Posterior cingulate gyrus (tissue), 11 donors: Measurements from ENCODE around the gene COL6A5.
"Not testable (repeated sequence)": the region's sequence is repeated elsewhere in the genome, so short reads cannot be mapped to it uniquely, and the experiment has no call there.

Experiments
- DNase-seq, 10 donors: peaks; one replicate each; pipeline versions ENCODE4 v3.0.0 to v3.0.0-alpha.2; 2020 to 2021; ENCODE audit warnings: mixed read lengths in 3 of 10
- intact Hi-C: fragments of 100-400 bp; cut with DNase I; formaldehyde crosslinking; loops from one replicate; pipeline ENCODE4 v1.15.1; 2023

The COL6A5 gene

GRCh38 chr3:130383424-130383823 is 38.0 kb downstream of the COL6A5 start:
- no peak for DNase-seq
- intact Hi-C loops = no loop called here

- intact Hi-C loops = no loop called here
- no peak for DNase-seq
These were observed 39.1 kb downstream of the COL6A5 start for GRCh38 chr3:130384476-130385025.

DNA sequence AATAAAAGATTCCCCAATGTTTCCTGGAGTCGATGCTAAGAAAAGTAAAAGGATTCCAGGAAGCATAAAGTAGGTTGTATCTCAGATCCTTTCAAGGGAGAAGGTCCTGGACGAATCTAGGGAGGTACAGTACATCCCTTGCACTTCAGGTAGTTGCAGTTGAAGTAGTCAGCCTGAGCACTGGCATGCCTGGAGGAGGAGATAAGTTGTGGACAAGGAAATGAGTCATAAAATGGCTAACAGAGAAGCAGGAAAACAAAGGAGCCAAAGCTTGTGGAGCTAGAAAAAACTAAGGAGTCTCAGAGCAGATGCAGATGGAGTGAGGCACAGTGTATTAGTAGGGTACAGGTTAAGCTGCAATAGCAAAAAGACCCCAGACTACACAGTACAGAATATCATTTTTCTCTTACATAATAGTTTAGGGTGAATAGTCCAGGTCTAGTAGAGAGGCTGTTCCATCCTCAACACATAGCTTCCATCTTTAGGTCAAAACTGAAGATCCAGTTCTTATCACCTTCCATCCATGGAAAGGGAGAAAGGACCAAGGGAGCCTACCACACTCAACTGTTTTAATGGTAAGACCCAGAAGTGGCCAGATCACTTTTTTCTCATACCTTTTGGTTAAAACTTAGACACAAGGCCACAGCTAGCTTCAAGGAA is 41.3 kb downstream of the COL6A5 start:
- DNase-seq = no peak
- intact Hi-C loops = no loop called here

GRCh38 chr3:130389743-130390478 is 44.4 kb downstream of the COL6A5 start:
- intact Hi-C loops = no loop called here
- no peak for DNase-seq

GRCh38 chr3:130392266-130392665 is 46.8 kb downstream of the COL6A5 start:
- intact Hi-C loops = no loop called here

DNA sequence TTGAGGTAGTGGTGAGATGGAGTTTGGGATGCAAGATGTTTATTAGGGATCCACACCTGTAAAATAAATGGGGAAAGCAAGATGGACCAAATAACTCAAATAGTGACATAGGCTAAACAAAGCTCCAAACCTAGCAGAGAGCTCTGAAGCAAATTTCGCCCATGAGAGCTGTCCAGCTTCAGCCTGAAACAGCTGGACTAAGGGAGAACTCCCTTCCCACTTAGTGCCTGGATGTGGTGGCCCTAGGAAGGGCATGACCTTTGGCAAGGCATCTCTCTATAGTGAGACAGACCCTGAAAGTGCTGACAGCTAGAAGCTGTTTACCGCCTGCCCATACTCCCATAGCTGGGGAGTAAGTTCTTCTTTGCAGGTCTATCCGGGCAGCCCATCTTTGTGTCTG is 48.1 kb downstream of the COL6A5 start:
- DNase-seq = no peak
- intact Hi-C loops = no loop called here

More at GRCh38 chr3:130392266-130392665, 46.8 kb downstream of the COL6A5 start:
- DNase-seq = no peak

GRCh38 chr3:130395331-130395730 is 49.9 kb downstream of the COL6A5 start:
- DNase-seq = no peak
- intact Hi-C loops = no loop called here

- intact Hi-C loops = no loop called here
These were observed 50.4 kb downstream of the COL6A5 start for GRCh38 chr3:130395916-130396315.

DNA sequence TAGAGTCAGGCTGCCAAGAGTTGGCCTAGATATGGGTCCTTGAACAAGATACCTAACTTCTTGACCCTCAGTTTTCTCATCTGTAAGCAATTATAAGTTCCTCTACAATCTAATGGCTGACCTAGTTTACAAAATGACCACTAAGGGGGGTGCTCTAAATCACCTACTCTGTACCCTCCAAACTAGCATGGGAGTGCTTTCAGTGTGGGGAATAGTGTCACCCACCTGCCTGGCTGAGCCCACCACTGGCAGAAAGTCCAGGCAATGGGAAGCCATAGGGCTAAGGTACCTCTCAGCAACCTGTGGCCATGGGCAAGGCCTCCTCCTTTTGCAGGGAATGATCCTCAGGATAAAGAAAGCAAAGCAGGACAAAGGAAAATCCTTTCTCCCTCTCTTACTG is 58.9 kb downstream of the COL6A5 start:
- intact Hi-C loops = no loop called here
- DNase-seq = no peak

More at GRCh38 chr3:130395916-130396315, 50.4 kb downstream of the COL6A5 start:
- no peak for DNase-seq

- DNase-seq = no peak
- intact Hi-C loops = no loop called here
These were observed 60.5 kb downstream of the COL6A5 start for GRCh38 chr3:130405956-130406355.

DNA sequence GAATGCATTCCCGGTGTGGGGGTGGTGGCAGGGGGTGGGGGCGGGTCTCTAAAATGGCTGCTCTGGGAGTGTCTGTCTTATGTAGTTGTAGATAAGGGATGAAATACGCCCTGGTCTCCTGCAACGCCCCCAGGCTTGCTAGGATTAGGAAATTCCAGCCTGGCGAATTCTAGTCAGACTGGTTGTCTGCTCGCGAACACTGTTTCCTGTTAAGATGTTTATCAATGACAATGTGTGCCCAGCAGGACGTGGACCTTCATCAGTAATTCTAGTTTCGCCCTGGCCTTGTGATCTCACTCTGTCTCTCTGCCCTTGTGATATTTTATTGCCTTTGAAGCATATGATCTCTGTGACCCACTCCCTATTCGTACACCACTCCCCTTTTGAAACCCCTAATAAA is 62.8 kb downstream of the COL6A5 start:
- DNase-seq, intact Hi-C loops: not testable (repeated sequence)

DNA sequence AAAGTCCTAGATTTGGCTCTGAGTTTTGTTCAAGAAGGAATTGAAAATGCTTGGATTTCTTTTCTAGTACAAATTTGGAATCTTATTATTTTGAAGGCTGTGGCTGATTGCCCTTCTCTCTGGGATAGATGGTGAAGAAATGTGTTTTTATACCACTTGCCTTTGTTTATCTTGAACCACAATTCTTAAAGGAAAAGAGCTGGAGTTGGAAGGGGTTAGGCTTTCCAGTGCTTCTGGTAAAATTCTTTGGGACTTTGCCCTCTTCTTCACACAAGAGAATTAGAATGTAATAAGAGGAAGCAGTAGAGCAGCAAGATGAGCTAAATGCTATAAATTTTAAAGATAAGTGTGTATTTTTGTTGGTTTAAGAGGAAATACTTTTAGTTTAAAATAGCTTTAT is 65.8 kb downstream of the COL6A5 start:
- intact Hi-C loops = no loop called here
- no peak for DNase-seq

DNA sequence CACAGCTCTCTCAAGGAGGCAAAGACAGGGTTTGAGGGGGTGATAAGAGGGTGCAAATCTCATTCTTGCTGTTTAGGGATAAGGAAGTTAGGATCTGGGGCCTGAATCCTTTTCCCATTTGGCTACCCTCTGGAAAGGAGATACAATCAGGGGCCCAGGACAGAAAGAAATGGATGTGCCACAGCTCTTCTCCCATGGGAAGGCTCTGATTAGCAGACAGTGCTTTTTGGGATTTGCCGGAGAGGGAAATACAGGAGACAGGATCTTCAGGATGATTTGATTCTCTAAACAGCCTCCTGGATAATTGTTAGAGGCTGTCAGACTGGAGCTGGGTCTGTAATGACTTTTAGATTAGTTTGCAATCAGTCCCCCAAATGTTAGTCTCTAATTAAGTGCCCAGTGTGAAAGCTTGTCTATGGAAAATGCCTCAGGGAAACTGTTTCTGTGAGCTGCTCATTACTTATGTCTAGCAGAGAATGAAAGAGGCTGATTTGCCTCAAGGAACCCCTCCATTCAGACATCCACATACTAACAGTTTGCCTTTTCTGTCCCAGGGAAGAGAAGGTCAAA is 67.6 kb downstream of the COL6A5 start:
- intact Hi-C loops = no loop called here
- DNase-seq = no peak

DNA sequence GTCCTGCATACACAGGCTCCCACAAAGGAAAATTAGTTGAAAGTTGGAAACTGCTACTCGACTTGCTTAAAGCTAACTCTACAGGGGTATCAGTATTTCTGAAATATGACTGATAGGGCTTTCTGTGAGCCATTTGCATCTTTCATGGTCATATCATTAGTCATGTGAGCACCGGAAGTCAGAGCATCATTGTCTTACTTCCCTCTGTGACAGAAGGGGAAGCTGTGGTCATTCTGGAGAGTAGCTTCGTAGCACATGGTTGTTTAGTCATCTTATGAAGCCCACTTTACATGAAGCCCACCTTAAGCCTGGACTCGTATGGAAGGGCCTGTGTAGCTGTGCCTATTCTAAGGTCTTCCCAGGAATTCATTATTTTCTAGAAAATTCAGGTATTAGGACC is 69.0 kb downstream of the COL6A5 start:
- DNase-seq = no peak
- intact Hi-C loops = no loop called here

DNA sequence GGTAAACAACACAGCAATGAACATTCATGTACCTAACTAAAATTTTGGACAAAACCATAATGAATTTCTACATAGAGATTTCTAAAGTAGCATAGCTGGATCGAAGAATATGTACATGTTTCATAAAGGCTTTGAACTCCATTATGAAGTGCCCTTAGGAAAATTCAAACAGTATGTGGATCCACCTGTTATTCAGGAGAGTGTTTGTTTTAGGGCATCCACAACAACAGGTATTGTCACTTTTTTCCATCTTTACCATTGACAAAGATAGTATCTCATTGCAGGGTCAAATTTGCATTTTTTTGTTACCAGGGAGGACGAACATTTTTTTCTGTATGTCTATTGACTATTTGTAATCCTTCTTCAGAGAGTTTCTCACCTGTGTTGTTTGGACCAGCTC is 75.0 kb downstream of the COL6A5 start:
- no peak for DNase-seq
- intact Hi-C loops = no loop called here

- intact Hi-C loops = no loop called here
- no peak for DNase-seq
These were observed 77.6 kb downstream of the COL6A5 start for GRCh38 chr3:130423064-130423463.

DNA sequence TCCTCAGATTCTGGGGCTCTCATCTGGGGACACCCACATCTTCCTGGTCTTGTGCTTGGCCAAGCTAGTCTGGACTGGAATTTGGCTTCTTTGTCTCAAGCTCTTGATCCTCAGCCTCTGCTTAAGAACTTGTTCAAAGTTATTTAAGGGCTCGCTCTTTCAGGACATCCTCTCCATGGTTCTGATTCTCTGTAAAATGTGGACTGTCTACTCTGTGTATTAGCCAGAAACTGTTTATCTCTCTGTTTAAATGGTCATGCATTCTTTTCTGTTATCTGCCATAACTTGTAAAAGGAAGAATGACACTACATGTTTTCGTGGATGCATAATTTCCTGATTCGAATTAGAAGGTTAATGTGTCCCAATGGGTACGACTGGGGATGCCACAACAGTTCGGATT is 79.4 kb downstream of the COL6A5 start:
- no peak for DNase-seq
- intact Hi-C loops = no loop called here

DNA sequence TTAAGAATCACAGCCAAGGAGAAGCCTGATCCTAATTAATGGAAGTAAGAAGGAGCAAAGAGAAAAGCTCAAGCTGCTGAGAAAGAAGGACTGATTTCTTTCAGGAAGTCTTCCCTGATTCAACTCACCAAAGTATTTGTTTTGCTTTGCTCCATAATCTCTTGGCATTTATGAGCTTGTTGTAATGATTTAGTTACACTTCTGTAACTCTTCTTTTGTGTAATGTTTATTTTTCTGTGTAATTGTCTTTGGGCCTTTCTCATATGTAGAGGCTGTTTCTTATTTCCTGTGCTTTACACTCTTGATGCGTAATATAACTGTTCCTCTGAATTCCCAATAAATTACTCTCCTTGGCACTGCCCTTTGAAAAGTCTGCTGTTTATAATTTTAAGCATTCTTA is 80.0 kb downstream of the COL6A5 start:
- intact Hi-C loops = no loop called here
- DNase-seq = no peak

DNA sequence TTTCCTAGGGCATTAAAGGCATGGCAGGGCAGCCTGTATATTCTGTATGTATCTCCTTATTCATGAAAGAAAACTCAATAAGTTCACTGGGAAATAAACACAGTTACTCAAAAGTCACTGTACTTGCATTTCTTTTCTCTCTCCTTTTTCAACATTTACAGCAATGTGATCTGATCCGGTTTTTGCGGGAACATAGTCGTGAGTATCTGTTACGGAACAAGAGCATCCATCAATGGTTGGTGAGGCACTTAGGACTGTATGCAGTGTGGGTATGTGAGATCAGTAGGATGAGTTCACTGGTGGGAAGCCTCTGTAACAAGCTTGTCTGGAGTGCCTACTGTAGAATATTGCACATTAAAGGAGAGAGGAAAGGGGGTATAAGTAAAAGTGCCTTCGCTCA is 80.7 kb downstream of the COL6A5 start:
- DNase-seq = no peak
- intact Hi-C loops = no loop called here

DNA sequence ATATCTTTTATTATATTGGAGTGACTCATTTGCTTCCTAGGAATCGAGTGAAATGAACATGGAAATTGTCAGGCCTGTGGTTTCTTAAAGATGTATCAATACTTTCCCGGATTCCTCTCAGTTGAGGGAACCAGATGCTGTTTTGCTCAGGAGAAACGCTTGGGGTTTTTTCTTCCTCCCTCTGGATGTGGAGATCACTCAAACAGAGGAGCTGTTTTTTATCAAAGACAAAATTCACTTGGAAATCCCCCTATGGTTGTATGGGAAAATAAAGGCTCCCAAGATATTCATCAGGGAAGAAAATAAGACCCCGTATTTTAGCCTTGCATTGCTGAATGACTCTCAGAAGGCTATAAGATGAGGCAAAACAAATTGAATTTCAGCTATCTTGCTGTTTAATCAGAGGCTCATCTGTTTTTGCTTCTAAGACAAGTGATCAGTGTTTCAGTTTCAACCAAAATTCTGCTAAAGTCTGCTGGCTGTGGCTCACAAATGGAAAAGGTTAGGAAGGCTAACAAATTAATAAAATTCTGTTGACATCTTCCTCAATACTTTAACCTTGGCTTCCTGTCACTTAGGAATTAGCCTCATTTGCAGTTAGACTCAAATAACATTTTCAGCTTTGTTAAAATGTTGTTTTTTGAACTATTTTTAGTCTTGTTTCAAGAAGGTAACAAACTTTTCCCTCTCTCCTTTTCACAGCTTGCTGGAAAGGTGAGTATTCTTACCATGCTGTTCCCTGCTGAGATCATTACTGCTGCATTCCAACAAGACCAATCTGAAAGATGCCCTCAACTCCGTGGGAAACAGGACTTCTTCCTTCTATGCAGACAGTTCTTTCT is 83.6 kb downstream of the COL6A5 start:
- intact Hi-C loops = no loop called here
- no peak for DNase-seq

DNA sequence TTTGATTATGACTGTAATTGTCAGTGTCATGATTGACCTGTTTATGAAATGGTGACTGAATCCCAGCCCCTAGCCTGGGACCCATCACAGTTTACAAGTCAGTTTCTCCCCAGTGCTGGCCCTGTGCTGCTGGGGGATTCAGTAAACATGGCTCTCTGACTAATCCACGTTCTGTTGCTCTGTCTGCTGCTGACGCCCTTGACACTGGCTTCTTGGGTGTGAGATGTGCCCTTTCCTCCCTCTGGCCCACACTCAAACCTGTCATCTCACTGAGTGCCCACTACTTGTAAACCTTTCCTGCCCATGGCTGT is 84.2 kb downstream of the COL6A5 start:
- peak in 1 of 10 donors; percentile 54 for DNase-seq
- intact Hi-C loops = no loop called here
